Ramos (cell line): ENCODE data around the gene PHLPP1.

Source experiments
- in situ Hi-C: fragments of 300-500 bp; cut with MboI; formaldehyde crosslinking; loops from one replicate; pipeline ENCODE4 v1.14.3; 2022; ENCODE audit warnings: low sequenced_read_pairs; ENCODE audit not compliant: unreplicated experiment

PHLPP1 gene

GRCh38 chr18:62959481-62959880 lies 244.1 kb downstream of the PHLPP1 start:
- in situ Hi-C loops: loop anchor here (10.0 kb wide), 1 partner anchor 245 kb away; the partner anchor contains the start of gene PHLPP1

- in situ Hi-C loops: no loop called here
Measured at GRCh38 chr18:62963507-62963906, 248.2 kb downstream of the PHLPP1 start.

GRCh38 chr18:62964432-62964831 lies 249.1 kb downstream of the PHLPP1 start:
- in situ Hi-C loops: no loop called here

GRCh38 chr18:62967089-62967488 lies 251.7 kb downstream of the PHLPP1 start:
- in situ Hi-C loops: no loop called here

- in situ Hi-C loops: no loop called here
Measured at GRCh38 chr18:62973689-62974088, 258.3 kb downstream of the PHLPP1 start.

GRCh38 chr18:62974388-62974787 lies 259.0 kb downstream of the PHLPP1 start:
- in situ Hi-C loops: no loop called here

GRCh38 chr18:62974928-62975675 lies 259.8 kb downstream of the PHLPP1 start:
- in situ Hi-C loops: loop anchor here (25.0 kb wide), 1 partner anchor 538 kb away; no protein-coding TSS in a partner anchor

- in situ Hi-C loops: loop anchor here (25.0 kb wide), 1 partner anchor 538 kb away; no protein-coding TSS in a partner anchor
Measured at GRCh38 chr18:62975785-62976184, 260.4 kb downstream of the PHLPP1 start.

- in situ Hi-C loops: loop anchor here (25.0 kb wide), 1 partner anchor 539 kb away; no protein-coding TSS in a partner anchor
Measured at GRCh38 chr18:62976227-62976626, 260.9 kb downstream of the PHLPP1 start.

- in situ Hi-C loops: loop anchor here (25.0 kb wide), 1 partner anchor 540 kb away; no protein-coding TSS in a partner anchor
Measured at GRCh38 chr18:62977512-62977911, 262.2 kb downstream of the PHLPP1 start.

- in situ Hi-C loops: loop anchor here (25.0 kb wide), 1 partner anchor 541 kb away; no protein-coding TSS in a partner anchor
Measured at GRCh38 chr18:62978251-62979049, 263.1 kb downstream of the PHLPP1 start.

- in situ Hi-C loops: loop anchor here (25.0 kb wide), 1 partner anchor 542 kb away; no protein-coding TSS in a partner anchor
Measured at GRCh38 chr18:62979176-62979575, 263.8 kb downstream of the PHLPP1 start.

GRCh38 chr18:62979900-62980299 lies 264.6 kb downstream of the PHLPP1 start:
- in situ Hi-C loops: loop anchor here (10.0 to 25.0 kb wide), 2 partner anchors 385 to 543 kb away; no protein-coding TSS in a partner anchor

- in situ Hi-C loops: loop anchor here (10.0 to 25.0 kb wide), 2 partner anchors 387 to 544 kb away; no protein-coding TSS in a partner anchor
Measured at GRCh38 chr18:62981566-62981965, 266.2 kb downstream of the PHLPP1 start.

GRCh38 chr18:62982600-62983251 lies 267.4 kb downstream of the PHLPP1 start:
- in situ Hi-C loops: loop anchor here (10.0 to 25.0 kb wide), 2 partner anchors 388 to 545 kb away; no protein-coding TSS in a partner anchor

- in situ Hi-C loops: loop anchor here (10.0 to 25.0 kb wide), 2 partner anchors 390 to 547 kb away; no protein-coding TSS in a partner anchor
Measured at GRCh38 chr18:62984656-62985315, 269.4 kb downstream of the PHLPP1 start.

- in situ Hi-C loops: loop anchor here (10.0 to 25.0 kb wide), 2 partner anchors 392 to 549 kb away; no protein-coding TSS in a partner anchor
Measured at GRCh38 chr18:62986490-62986889, 271.1 kb downstream of the PHLPP1 start.

GRCh38 chr18:62987055-62987830 lies 271.9 kb downstream of the PHLPP1 start:
- in situ Hi-C loops: loop anchor here (10.0 to 25.0 kb wide), 2 partner anchors 392 to 550 kb away; no protein-coding TSS in a partner anchor
